Stimulated activated CD4-positive, alpha-beta T cell treated with anti-CD3 and anti-CD28 coated beads, Interleukin-2, amount 100 ng/mL, for 24 hours (primary cell): Measurements from ENCODE around the gene FALEC.

Experiments
- DNase-seq, 2 donors: peaks; one replicate each; pipeline ENCODE4 v3.0.0-alpha.2; 2020

FALEC gene

GRCh38 chr1:150512846-150513245 is 2.7 kb upstream of the FALEC start:
- DNase-seq, result no peak

GRCh38 chr1:150513351-150513791 is 2.2 kb upstream of the FALEC start:
- DNase-seq, result no peak

- no peak for DNase-seq
These were observed 1.3 kb upstream of the FALEC start for GRCh38 chr1:150514260-150514659.

DNA sequence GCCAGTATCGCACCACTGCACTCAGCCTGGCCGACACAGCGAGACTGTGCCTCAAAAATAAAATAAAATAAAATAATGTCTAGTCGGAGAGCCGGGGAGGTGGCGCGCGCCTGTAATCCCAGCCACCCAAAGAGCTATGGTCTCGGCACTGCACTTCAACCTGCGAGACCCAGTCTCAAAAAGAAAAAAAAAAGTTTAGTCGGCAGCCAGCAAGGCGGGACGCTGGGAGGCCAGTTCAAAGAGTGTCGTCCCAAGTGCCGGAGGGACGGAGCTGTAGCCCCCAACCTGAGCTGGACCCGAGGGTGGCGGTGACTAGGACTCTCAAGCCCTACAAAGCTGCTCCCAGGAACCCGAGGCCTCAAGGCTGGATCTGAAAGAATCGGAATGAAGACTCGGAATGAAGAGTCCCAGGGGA is 632 bp upstream of the FALEC start:
- no peak for DNase-seq

DNA sequence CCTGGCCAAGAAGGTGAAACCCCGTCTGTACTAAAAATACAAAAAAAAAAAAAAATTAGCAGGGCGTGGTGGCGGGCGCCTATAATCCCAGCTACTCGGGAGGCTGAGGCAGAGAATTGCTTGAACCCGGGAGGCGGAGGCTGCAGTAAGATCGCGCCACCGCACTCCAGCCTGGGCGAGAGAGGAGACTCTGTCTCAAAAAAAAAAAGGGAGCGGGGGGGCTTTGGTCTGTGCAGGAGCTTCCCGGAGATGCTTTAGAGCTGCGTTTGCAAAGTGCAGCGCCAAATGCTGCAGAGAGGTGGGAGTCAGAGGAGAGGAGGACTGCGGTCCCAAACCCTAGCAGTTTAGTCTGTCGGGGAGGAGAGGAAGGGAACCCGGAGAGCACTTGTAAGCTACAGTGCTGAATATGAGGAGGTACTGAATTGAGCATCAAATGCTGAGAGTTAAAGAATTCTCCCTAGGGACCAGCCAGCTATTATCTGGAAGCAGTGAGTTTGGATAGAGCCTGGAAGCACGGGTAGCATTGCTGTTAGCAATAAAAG is 569 bp downstream of the FALEC start:
- peak in 1 of 2 donors; percentile 22 for DNase-seq

DNA sequence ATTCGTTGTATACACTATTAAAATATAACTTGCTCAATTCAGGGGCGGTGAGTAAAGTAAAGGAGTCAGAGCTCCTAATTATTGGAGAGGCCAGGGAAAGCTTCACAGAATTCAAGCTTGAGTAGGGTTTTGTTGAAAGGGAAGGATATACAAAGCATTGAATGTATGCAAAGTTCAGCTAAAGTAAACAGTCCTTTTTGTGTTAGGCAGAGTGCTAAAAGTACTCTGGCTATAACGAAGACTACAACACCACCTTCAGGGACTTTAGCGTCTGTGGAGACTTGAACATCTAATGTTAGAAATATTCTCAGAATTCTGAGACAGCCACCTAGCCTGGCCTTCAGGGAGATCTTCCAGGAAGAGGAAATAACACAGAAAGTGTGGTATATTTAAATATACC is 1.1 kb downstream of the FALEC start:
- no peak for DNase-seq

DNA sequence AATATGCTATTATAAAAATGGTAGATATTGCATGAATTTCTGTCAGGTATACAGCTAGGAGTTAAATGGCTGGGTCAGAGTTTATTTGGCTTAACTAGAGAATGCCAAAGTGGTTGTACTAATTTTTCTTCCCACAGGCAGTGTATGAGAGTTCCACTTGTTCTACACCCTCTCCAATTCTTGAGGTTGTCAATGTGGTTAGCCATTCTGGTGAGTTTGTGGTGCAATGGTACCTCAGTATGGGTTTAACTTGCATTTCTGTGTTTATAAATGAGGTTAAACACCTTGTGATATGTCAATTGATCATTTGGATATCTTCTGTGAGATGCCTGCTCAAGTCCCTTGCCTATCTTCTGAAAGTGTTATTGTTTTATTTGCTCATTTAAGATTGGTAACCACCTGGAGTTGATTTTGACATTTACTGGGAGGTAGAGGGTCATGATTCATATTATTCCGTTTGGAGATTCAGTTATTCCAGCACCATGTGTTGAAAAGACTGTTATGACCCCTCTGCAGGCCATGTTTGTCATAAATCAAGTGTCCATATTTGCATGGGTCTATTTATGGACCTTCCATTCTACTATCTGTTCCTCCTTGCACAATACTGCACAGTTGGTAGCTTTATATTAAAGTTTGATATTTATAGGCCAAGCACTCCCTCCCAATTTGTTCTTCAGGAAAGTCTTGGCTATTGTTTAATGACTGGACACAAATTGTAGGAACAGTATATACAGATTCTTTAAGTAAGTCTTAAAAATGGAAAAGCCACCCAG is 5.8 kb downstream of the FALEC start:
- no peak for DNase-seq

DNA sequence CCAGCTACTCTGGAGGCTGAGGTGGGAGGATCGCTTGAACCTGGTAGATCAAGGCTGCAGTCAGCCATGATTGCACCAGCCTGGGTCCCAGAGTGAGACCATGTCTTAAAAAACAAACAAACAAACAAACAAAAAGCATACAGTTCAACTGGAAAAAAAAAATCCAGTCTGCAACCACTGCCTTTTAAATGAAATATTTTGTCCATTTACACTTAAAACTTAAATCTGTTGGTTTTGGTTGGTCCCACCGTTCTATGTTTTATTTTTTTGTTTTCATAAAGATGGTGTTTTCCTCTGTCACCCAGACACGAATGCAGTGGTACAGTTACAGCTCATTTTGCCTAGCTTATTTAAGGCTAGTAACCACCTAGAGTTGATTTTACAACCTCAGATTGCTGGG is 9.8 kb downstream of the FALEC start:
- no peak for DNase-seq

- DNase-seq, result no peak
These were observed 12.6 kb downstream of the FALEC start for GRCh38 chr1:150528196-150528595.

GRCh38 chr1:150529017-150529416 is 13.5 kb downstream of the FALEC start:
- no peak for DNase-seq

GRCh38 chr1:150530491-150531159 is 15.1 kb downstream of the FALEC start:
- no peak for DNase-seq

GRCh38 chr1:150532860-150533259 is 17.3 kb downstream of the FALEC start:
- DNase-seq, result no peak

DNA sequence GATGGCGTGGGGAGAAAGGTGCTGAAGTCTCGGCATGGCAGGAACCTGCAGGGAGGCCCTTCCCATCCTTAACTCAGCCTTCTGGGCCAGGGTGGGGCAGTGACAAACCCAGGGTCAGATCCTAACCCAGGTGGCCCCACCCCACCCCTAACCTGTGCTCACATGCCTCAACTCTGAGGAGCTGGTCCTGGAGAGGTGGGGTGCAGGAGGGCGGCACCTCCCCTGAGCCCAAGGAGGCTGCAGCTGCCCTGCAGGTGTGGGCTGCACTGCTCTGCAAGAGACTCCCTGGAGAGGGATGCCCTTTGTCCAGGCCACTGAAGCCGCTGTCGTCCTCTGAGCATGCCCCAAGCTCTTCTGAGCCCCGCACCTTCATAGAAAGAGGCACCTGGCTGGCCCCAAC is 18.4 kb downstream of the FALEC start:
- DNase-seq, result no peak

GRCh38 chr1:150535511-150536287 is 20.1 kb downstream of the FALEC start:
- no peak for DNase-seq

GRCh38 chr1:150536836-150537731 is 21.5 kb downstream of the FALEC start:
- DNase-seq, result no peak

GRCh38 chr1:150537732-150538684 is 22.5 kb downstream of the FALEC start:
- DNase-seq, result no peak

- no peak for DNase-seq
These were observed 28.1 kb downstream of the FALEC start for GRCh38 chr1:150543500-150544143.

GRCh38 chr1:150544204-150544603 is 28.7 kb downstream of the FALEC start:
- no peak for DNase-seq

GRCh38 chr1:150545486-150546032 is 30.0 kb downstream of the FALEC start:
- no peak for DNase-seq

DNA sequence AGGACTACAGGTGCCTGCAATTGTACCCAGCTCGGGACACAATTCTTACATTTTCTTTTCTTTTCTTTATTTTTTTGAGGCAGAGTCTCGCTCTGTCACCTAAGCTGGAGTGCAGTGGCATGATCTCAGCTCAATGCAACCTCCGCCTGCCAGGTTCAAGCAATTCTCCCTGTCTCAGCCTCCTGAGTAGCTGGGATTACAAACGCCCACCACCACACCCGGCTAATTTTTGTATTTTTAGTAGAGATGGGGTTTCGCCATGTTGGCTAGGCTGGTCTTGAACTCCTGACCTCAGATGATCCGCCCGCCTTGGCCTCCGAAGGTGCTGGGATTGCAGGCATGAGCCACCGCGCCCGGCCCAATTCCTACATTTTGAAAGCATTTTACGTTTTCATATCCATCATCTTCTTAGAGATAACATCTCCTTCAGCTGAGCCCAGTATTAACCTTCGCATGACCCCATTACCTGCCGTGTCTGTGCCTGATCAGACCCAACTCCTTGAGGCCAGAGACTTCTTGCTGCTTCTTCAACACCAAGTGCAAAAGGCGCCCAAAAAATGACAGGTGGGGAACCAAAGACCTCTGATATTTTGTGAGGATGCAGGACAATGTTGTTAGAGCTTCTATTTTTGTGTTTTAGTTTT is 30.9 kb downstream of the FALEC start:
- DNase-seq, result no peak
